IMR-90 (cell line): ENCODE measurements around the gene RIPOR3.

Experiments used
- BHLHE40 ChIP-seq: fragments of 150-350 bp; IDR thresholded peaks from 2 replicates; pipeline ENCODE4 v1.6.1; 2016; ENCODE audit warnings: mild to moderate bottlenecking, low read depth, low read length
- CHD1 ChIP-seq: IDR thresholded peaks from 2 replicates; pipeline ENCODE4 v1.6.1; 2012; ENCODE audit warnings: low read depth, low read length, improper control_type of control experiment
- CTCF ChIP-seq: conservative IDR thresholded peaks from 2 replicates; pipeline ENCODE4 v1.5.1; 2012; ENCODE audit warnings: mild to moderate bottlenecking, low read depth, low read length, improper control_type of control experiment
- ELK1 ChIP-seq: fragments of 150-350 bp; IDR thresholded peaks from 2 replicates; pipeline ENCODE4 v1.6.1; 2016; ENCODE audit warnings: low read depth, mild to moderate bottlenecking, low read length, moderate library complexity, borderline replicate concordance
- FOS ChIP-seq: fragments of 150-350 bp; IDR thresholded peaks from 2 replicates; pipeline ENCODE4 v1.6.1; 2016; ENCODE audit warnings: low read depth, low read length
- MAFK ChIP-seq: IDR thresholded peaks from 2 replicates; pipeline ENCODE4 v1.6.1; 2012; ENCODE audit warnings: low read depth, low read length, improper control_type of control experiment
- MAZ ChIP-seq: IDR thresholded peaks from 2 replicates; pipeline ENCODE4 v1.6.1; 2012; ENCODE audit warnings: low read depth, mild to moderate bottlenecking, low read length, improper control_type of control experiment, moderate library complexity, borderline replicate concordance
- MXI1 ChIP-seq: IDR thresholded peaks from 2 replicates; pipeline ENCODE4 v1.6.1; 2012; ENCODE audit warnings: low read depth, mild to moderate bottlenecking, low read length, moderate library complexity, borderline replicate concordance
- NFE2L2 ChIP-seq: fragments of 150-350 bp; IDR thresholded peaks from 2 replicates; pipeline ENCODE4 v1.6.1; 2016; ENCODE audit warnings: low read depth, mild to moderate bottlenecking, low read length
- POLR2A ChIP-seq: IDR thresholded peaks from 2 replicates; pipeline ENCODE4 v1.6.1; 2012; ENCODE audit warnings: mild to moderate bottlenecking, low read depth, low read length
- RAD21 ChIP-seq: IDR thresholded peaks from 2 replicates; pipeline ENCODE4 v1.6.1; 2012; ENCODE audit warnings: low read length, improper control_type of control experiment
- RCOR1 ChIP-seq: IDR thresholded peaks from 2 replicates; pipeline ENCODE4 v1.6.1; 2012; ENCODE audit warnings: mild to moderate bottlenecking, low read length, improper control_type of control experiment; ENCODE audit not compliant: insufficient replicate concordance
- RFX5 ChIP-seq: IDR thresholded peaks from 2 replicates; pipeline ENCODE4 v1.8.0; 2012; ENCODE audit warnings: low read depth, mild to moderate bottlenecking, low read length, moderate library complexity
- USF2 ChIP-seq: fragments of 150-350 bp; IDR thresholded peaks from 2 replicates; pipeline ENCODE4 v1.6.1; 2017; ENCODE audit warnings: mild to moderate bottlenecking, antibody characterized with exemption, low read length, low read depth

- no peak for TF ChIP-seq BHLHE40
- TF ChIP-seq CTCF, result no peak
- no peak for TF ChIP-seq ELK1
- TF ChIP-seq POLR2A, result no peak
- no peak for TF ChIP-seq USF2
- no peak for TF ChIP-seq RAD21
- TF ChIP-seq CHD1, result no peak
- no peak for TF ChIP-seq NFE2L2
- no peak for TF ChIP-seq RFX5
- TF ChIP-seq FOS, result no peak
- TF ChIP-seq MAFK, result no peak
- no peak for TF ChIP-seq MXI1
- TF ChIP-seq MAZ, result no peak
- TF ChIP-seq RCOR1, result no peak
Measured at GRCh38 chr20:50712771-50713656, 21.7 kb upstream of the RIPOR3 start.
